Measurements from ENCODE around the gene FGF14.

- TF ChIP-seq CTCF (IDR thresholded peaks at IDR 0.05; ENCODE audit: insufficient read depth, low read depth, low read length) (no peak), EZH2 (IDR thresholded peaks at IDR 0.05; ENCODE audit: insufficient read depth, low read length) (no peak)
These were observed 90.4 kb downstream of the FGF14 start for GRCh38 chr13:102311419-102311796.

Data from astrocyte (in vitro differentiated cells and primary cell).